Spleen (tissue), 7 donors: Measurements from ENCODE around the gene SAA4.

Experiments used
- CTCF ChIP-seq, 11 experiments: fragments of 200-600 bp in 7 of 11; fragments of 450-650 bp in 4 of 11; sonication (generic) in 4 of 11; IDR thresholded peaks in 8 of 11; conservative IDR thresholded peaks in 3 of 11; 1 replicate in 7 of 11; 2 replicates in 4 of 11; pipeline versions ENCODE4 v1.4.0 to v1.8.0; 2016 to 2021; ENCODE audit warnings: antibody characterized with exemption in 11 of 11, inconsistent platforms in 4 of 11, mild to moderate bottlenecking in 1 of 11
- POLR2A ChIP-seq, 3 donors: fragments of 450-650 bp; IDR thresholded peaks; one replicate each; pipeline ENCODE4 v1.5.1; 2017; ENCODE audit warnings: antibody characterized with exemption in 3 of 3, mild to moderate bottlenecking in 1 of 3
- POLR2AphosphoS5 ChIP-seq, 3 donors: sonication (generic); formaldehyde crosslinking; IDR thresholded peaks; one replicate each; pipeline ENCODE4 v1.5.1; 2017; ENCODE audit warnings: antibody characterized with exemption in 3 of 3
- donor health status: DM: no; HTN: no; CAD: no; lungs with moderate emphysema.
- donor health status: DM: no; HTN: no; CAD: no.
- donor health status: DM: no; HTN: no; CAD: no.

- no peak for TF ChIP-seq POLR2AphosphoS5 (IDR thresholded peaks at IDR 0.05)
- TF ChIP-seq CTCF (IDR thresholded peaks at IDR 0.05 in 8 of 11, conservative IDR thresholded peaks at IDR 0.05 in 3 of 11) = no peak
- no peak for TF ChIP-seq POLR2A (IDR thresholded peaks at IDR 0.05)
These were observed 43.6 kb downstream of the SAA4 start for GRCh38 chr11:18193010-18193409.
